K562 (cell line): Measurements from ENCODE around the gene TSTD1. TPM values are rescaled to one million over a fixed set of nuclear protein-coding genes. Genes with fewer than 3 reads are reported as not detected.

Source experiments
- CREB5 ChIP-seq: fragments of 250-450 bp; sonication (Bioruptor Pico); IDR thresholded peaks from 2 replicates; pipeline ENCODE4 v1.5.0; 2020; ENCODE audit warnings: mild to moderate bottlenecking
- E2F1 ChIP-seq: sonication (generic); formaldehyde crosslinking; IDR thresholded peaks from 2 replicates; pipeline ENCODE4 v1.8.1; 2023; ENCODE audit warnings: mild to moderate bottlenecking, missing genetic modification reagents, moderate library complexity
- HMBOX1 ChIP-seq: sonication (generic); IDR thresholded peaks from 2 replicates; pipeline ENCODE4 v1.6.1; 2016
- KDM2B ChIP-seq: fragments of 250-450 bp; sonication (Bioruptor Pico); IDR thresholded peaks from 2 replicates; pipeline ENCODE4 v1.8.0; 2021; ENCODE audit warnings: mild to moderate bottlenecking, moderate library complexity
- MEF2A ChIP-seq: IDR thresholded peaks from 2 replicates; pipeline ENCODE4 v1.6.1; 2011; ENCODE audit warnings: low read depth, mild to moderate bottlenecking, low read length, moderate library complexity; ENCODE audit not compliant: control insufficient read depth
- PBX2 ChIP-seq, 2 experiments: IDR thresholded peaks in 1 of 2; conservative IDR thresholded peaks in 1 of 2; 2 replicates each; pipeline ENCODE4 v1.6.1; 2016; ENCODE audit warnings: low read depth in 2 of 2, mild to moderate bottlenecking in 1 of 2, missing compliant biosample characterization in 1 of 2, missing genetic modification characterization in 1 of 2, moderate library complexity in 1 of 2
- PHB ChIP-seq: fragments of 250-450 bp; sonication (Bioruptor Pico); IDR thresholded peaks from 2 replicates; pipeline ENCODE4 v1.5.0; 2021
- SPI1 ChIP-seq: IDR thresholded peaks from 2 replicates; pipeline ENCODE4 v1.6.1; 2011; ENCODE audit warnings: low read depth, low read length, control low read depth, borderline replicate concordance
- TAL1 ChIP-seq: fragments of 450-650 bp; IDR thresholded peaks from 2 replicates; pipeline ENCODE4 v1.6.1; 2016; ENCODE audit warnings: mild to moderate bottlenecking
- TBL1XR1 ChIP-seq, 2 experiments: IDR thresholded peaks; 2 replicates each; pipeline ENCODE4 v1.6.1; 2012; ENCODE audit warnings: improper control_type of control experiment in 2 of 2, low read length in 2 of 2, mild to moderate bottlenecking in 1 of 2
- ZFP36 ChIP-seq: fragments of 150-350 bp; IDR thresholded peaks from 2 replicates; pipeline ENCODE4 v1.6.1; 2018; ENCODE audit warnings: low read length, low read depth; ENCODE audit not compliant: partially characterized antibody
- ZKSCAN3 ChIP-seq: fragments of 250-450 bp; sonication (Bioruptor Pico); IDR thresholded peaks from 2 replicates; pipeline ENCODE4 v1.4.0; 2020
- ZMIZ1 ChIP-seq, 2 experiments: fragments of 150-350 bp in 1 of 2; IDR thresholded peaks; 2 replicates each; pipeline ENCODE4 v1.6.1; 2012 to 2016; ENCODE audit warnings: low read depth in 2 of 2, low read length in 2 of 2, mild to moderate bottlenecking in 1 of 2, moderate library complexity in 1 of 2
- ZNF12 ChIP-seq: sonication (generic); formaldehyde crosslinking; IDR thresholded peaks from 2 replicates; pipeline ENCODE4 v1.4.0; 2020; ENCODE audit warnings: mild to moderate bottlenecking, missing genetic modification reagents
- ZNF143 ChIP-seq: sonication (generic); formaldehyde crosslinking; IDR thresholded peaks from 2 replicates; pipeline ENCODE4 v1.9.0; 2022; ENCODE audit warnings: mild to moderate bottlenecking, missing genetic modification reagents
- ZNF384 ChIP-seq: IDR thresholded peaks from 2 replicates; pipeline ENCODE4 v1.6.1; 2012; ENCODE audit warnings: low read depth, low read length, improper control_type of control experiment
- ZNF586 ChIP-seq: fragments of 450-650 bp; formaldehyde crosslinking; conservative IDR thresholded peaks from 2 replicates; pipeline ENCODE4 v1.4.0; 2020; ENCODE audit warnings: mild to moderate bottlenecking, moderate library complexity
- polyA plus RNA-seq, 8 experiments: library from polyadenylated mRNA; depleted of rRNA in 4 of 8; stranded (reverse) in 5 of 8; unstranded in 3 of 8; fragments of >200 nt; fragmentation: Nextera tagmentation in 2 of 8; fragmentation: Illumina TruSeq in 1 of 8; extraction: Ambion mirVana in 2 of 8; extraction: Trizol in 1 of 8; gene quantifications; 2 replicates each; pipeline versions ENCODE4 v1.2.1 to v1.2.3, GENCODE V29; 2011 to 2014; ENCODE audit warnings: inconsistent platforms in 1 of 8, missing spikeins in 1 of 8
- total RNA-seq, 7 experiments: library from RNA; depleted of rRNA in 6 of 7; stranded (reverse); fragments of >200 nt in 6 of 7; fragmentation: Illumina TruSeq in 2 of 7; extraction: Trizol in 2 of 7; gene quantifications; 2 replicates each; pipeline versions ENCODE4 v1.2.1 to v1.2.3, GENCODE V29; 2011 to 2021; ENCODE audit warnings: low replicate concordance in 1 of 7

TSTD1 gene
- total and polyA plus RNA-seq, 9 of the 15 experiments (the other 6 are each of a cell fraction or from before 2014, with no cell fraction given) = 0.23 to 0.53 TPM; not detected in 7

GRCh38 chr1:161019751-161020495, 18.8 kb downstream of the TSTD1 start (continued):
- no peak for TF ChIP-seq ZMIZ1 (IDR thresholded peaks at IDR 0.05; ENCODE audit: low read depth in 2 of 2, low read length in 2 of 2)
- TF ChIP-seq ZNF143 = no peak
- no peak for TF ChIP-seq ZKSCAN3
- peak; percentile 61; the same call in 1 of the 2 replicates for TF ChIP-seq HMBOX1
- no peak for TF ChIP-seq E2F1 (CRISPR knock-in tag)
- TF ChIP-seq ZNF586 (CRISPR knock-in tag) = no peak
- TF ChIP-seq SPI1 = 0 out of 2 replicates have a peak, but pooled peaks have one; percentile 8
- no peak for TF ChIP-seq TBL1XR1 (IDR thresholded peaks at IDR 0.05; ENCODE audit: low read length in 2 of 2)
- TF ChIP-seq KDM2B (CRISPR knock-in tag) = no peak
- no peak for TF ChIP-seq PHB (CRISPR knock-in tag)
- TF ChIP-seq ZFP36 = no peak
- no peak for TF ChIP-seq MEF2A
- TF ChIP-seq ZNF12 (CRISPR knock-in tag) = 0 out of 2 replicates have a peak, but pooled peaks have one; percentile 16
- no peak for TF ChIP-seq PBX2 (CRISPR knock-in tag; IDR thresholded peaks at IDR 0.05; ENCODE audit: low read depth)
- peak; percentile 78 for TF ChIP-seq PBX2 (tag; conservative IDR thresholded peaks at IDR 0.05; ENCODE audit: low read depth)
- no peak for TF ChIP-seq CREB5 (CRISPR knock-in tag)
- TF ChIP-seq TAL1 = 0 out of 2 replicates have a peak, but pooled peaks have one; percentile 10
- TF ChIP-seq ZNF384 = no peak
